Astrocyte of the cerebellum (primary cell): ENCODE measurements around the gene GRN.

Experiments used
- DNase-seq: peaks from one replicate; pipeline ENCODE4 v3.0.0-alpha.2; 2011; ENCODE audit warnings: low read depth
- H3K4me3 ChIP-seq: 2 replicates; pipeline ENCODE4 v1.5.1; 2011; ENCODE audit warnings: mild to moderate bottlenecking, low read depth, low read length, moderate library complexity
- in situ Hi-C: cut with HindIII; loops from 2 replicates; pipeline ENCODE4 v1.10.0; 2017; ENCODE audit warnings: low sequenced_read_pairs
- TF ChIP-seq, protein P1 (sequence below): IDR thresholded peaks from 2 replicates; pipeline ENCODE4 v1.5.1; 2012; ENCODE audit warnings: low read length, low read depth, moderate library complexity, mild to moderate bottlenecking; ENCODE audit errors: missing control alignments

The GRN gene

GRCh38 chr17:44314524-44314868, 30.6 kb upstream of the GRN start:
- TF ChIP-seq, protein P1, sequence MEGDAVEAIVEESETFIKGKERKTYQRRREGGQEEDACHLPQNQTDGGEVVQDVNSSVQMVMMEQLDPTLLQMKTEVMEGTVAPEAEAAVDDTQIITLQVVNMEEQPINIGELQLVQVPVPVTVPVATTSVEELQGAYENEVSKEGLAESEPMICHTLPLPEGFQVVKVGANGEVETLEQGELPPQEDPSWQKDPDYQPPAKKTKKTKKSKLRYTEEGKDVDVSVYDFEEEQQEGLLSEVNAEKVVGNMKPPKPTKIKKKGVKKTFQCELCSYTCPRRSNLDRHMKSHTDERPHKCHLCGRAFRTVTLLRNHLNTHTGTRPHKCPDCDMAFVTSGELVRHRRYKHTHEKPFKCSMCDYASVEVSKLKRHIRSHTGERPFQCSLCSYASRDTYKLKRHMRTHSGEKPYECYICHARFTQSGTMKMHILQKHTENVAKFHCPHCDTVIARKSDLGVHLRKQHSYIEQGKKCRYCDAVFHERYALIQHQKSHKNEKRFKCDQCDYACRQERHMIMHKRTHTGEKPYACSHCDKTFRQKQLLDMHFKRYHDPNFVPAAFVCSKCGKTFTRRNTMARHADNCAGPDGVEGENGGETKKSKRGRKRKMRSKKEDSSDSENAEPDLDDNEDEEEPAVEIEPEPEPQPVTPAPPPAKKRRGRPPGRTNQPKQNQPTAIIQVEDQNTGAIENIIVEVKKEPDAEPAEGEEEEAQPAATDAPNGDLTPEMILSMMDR, result no peak
- in situ Hi-C loops, result loop anchor here (5.0 kb wide), 2 partner anchors 42 to 107 kb away; no protein-coding TSS in a partner anchor
- no peak overlapping the region for H3K4me3 ChIP-seq
- no peak for DNase-seq

GRCh38 chr17:44314869-44315661, 30.0 kb upstream of the GRN start:
- TF ChIP-seq, protein P1, result no peak
- H3K4me3 ChIP-seq, result peak overlapping the region; percentile 19
- in situ Hi-C loops, result loop anchor here (5.0 kb wide), 2 partner anchors 43 to 108 kb away; no protein-coding TSS in a partner anchor
- no peak for DNase-seq

DNA sequence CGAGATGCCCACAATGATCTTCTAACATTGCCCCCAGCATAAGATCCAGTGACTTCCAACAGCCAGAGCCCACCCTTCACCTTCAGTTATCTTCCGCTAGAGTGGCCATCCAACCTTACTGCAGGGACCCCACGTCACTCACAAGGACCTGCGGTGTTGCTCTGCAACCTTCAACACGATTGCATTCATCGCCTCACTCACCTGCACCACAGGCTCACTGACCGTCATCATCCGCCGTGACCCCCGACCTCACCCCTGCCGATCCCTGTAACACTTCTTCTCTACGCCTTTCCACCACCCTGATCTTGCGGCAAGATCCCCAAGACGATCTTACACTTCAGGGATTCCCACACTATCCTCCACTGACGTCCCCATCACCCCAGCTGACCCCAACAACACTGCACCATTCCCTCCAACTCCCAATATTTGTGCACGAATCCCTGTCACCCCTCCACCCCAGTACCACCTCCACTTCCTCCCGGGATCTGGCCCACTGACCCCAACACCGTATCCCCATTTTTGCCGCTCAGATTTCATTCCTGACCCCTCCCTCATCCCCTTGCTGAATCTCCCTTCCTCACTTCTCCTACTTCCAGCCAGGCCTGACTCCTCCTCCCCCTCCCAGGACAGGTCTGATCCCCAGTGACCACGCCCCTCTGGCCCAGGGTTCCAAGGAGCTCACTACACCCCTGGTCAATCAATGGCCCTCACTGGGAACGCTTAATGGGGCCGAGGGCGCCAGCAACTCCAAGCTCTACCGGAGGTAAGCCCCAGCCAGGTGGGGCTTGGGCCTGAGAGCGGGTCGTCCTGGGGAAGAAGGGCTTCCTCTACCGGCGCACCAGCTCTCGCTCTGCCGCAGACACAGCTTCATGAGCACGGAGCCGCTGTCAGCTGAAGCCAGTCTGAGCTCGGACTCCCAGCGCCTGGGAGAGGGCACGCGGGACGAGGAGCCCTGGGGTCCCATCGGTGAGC, 29.1 kb upstream of the GRN start:
- H3K4me3 ChIP-seq, result no peak overlapping the region
- in situ Hi-C loops, result no loop called here
- TF ChIP-seq, protein P1, result no peak
- DNase-seq, result no peak

DNA sequence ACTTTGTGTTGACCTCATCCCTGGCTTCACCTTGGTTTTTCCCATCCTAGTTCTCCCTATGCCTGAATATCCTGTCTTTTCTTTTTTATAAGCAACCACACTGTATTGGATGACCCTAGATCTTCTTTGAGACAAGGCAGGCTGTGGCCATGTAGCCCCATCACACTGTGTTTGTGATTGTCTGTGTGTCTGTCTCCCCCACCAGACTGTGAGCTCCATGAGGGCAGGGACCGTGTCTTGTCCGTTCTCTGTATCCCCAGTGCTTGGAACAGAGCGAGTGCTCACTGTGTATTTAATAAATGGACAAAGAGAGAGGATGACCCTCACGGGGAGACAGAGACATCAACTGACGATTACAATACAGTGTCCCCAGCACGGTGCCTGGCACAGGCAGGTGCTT, 27.6 kb upstream of the GRN start:
- no peak for DNase-seq
- TF ChIP-seq, protein P1, result no peak
- in situ Hi-C loops, result no loop called here
- H3K4me3 ChIP-seq, result no peak overlapping the region

GRCh38 chr17:44318077-44318892, 26.8 kb upstream of the GRN start:
- TF ChIP-seq, protein P1, result no peak
- in situ Hi-C loops, result no loop called here
- H3K4me3 ChIP-seq, result no peak overlapping the region
- DNase-seq, result no peak

DNA sequence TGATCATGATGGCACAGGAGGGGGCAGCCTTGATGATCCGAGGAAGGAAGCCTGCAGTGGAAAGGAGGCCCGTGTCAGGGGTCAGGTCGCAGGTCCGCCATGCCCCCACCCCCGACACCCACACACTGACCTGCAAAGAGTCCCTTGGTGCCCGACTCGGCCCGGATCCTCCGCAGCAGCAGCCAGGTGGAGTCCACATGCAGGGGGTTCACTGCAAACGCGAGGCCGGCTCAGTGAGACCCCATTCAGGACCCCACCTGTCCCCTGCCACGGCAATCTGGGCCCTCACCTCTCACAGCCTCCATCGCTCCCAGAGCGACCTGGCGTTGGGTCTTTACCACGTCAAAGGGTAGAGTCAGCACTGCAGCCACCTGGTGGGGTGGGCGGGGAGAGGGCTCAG, 25.0 kb upstream of the GRN start:
- no peak for DNase-seq
- TF ChIP-seq, protein P1, result no peak
- H3K4me3 ChIP-seq, result no peak overlapping the region
- in situ Hi-C loops, result no loop called here
